Chondrocyte (in vitro differentiated cells): ENCODE measurements around the gene BANP. TPM values are rescaled to one million over a fixed set of nuclear protein-coding genes. Genes with fewer than 3 reads are reported as not detected.

Source experiments
- DNase-seq: peaks from one replicate; pipeline ENCODE4 v3.0.0; 2021; ENCODE audit warnings: mixed read lengths, low spot score
- H3K27ac Mint-ChIP-seq: one replicate; pipeline ENCODE4 v1.8.0; 2021; ENCODE audit warnings: mild to moderate bottlenecking, moderate library complexity, mixed read lengths; ENCODE audit not compliant: unreplicated experiment
- H3K27me3 Mint-ChIP-seq: 2 replicates; pipeline ENCODE4 v1.8.0; 2021; ENCODE audit warnings: low read depth, mixed read lengths
- H3K36me3 Mint-ChIP-seq: 2 replicates; pipeline ENCODE4 v1.8.0; 2021; ENCODE audit warnings: low read depth, mixed read lengths
- H3K4me1 Mint-ChIP-seq: 2 replicates; pipeline ENCODE4 v1.8.0; 2021; ENCODE audit warnings: low read depth, mild to moderate bottlenecking, mixed read lengths
- H3K4me3 Mint-ChIP-seq: one replicate; pipeline ENCODE4 v1.8.0; 2021; ENCODE audit warnings: mild to moderate bottlenecking, moderate library complexity, mixed read lengths; ENCODE audit not compliant: unreplicated experiment
- H3K9me3 Mint-ChIP-seq: 2 replicates; pipeline ENCODE4 v1.8.0; 2021; ENCODE audit warnings: low read depth, mixed read lengths
- total RNA-seq: library from RNA; stranded (reverse); gene quantifications from 3 replicates; pipeline ENCODE4 v1.2.1, GENCODE V29; 2021
- TF ChIP-seq, protein P1 (sequence below): fragments of 200-600 bp; sonication (generic); IDR thresholded peaks from 2 replicates; pipeline ENCODE4 v1.5.0; 2021; ENCODE audit warnings: antibody characterized with exemption, mild to moderate bottlenecking, moderate library complexity

The BANP gene
- total RNA-seq, 1 donor from 2014 or later: 15.0 TPM

DNA sequence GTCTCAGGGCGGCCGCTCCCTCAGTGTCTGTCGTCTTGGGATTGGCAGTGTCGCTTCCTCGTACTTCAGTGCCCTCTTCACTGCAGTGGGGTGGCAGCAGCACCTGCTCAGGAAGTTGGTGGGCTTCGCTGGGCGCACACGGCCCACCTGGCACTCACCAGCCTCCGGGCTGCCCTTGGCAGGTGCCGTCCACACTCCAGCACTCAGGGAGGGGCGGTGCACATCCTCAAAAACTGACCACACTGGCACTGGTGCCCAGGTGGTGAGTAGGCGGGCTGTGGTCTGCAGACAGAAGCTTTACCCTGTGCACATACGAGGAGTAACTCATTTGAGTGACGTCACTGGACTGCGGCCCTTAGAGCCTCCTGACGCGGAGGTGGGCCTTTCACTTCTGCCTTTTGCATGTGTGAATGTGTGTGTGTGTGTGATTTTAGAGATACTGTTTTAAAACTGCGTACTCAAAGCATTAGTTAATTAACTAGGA is 94.6 kb downstream of the BANP start:
- Mint-ChIP-seq H3K27me3 (no peaks in the 10 kb centered on the region), H3K9me3 (no peaks in the 10 kb centered on the region), H3K4me3 (no peak overlapping the region), H3K36me3 (peaks cover 23% of the 10 kb centered on the region), H3K4me1 (peaks cover 5% of the 10 kb centered on the region), H3K27ac (no peak overlapping the region)
- peak; percentile 67 for DNase-seq
- TF ChIP-seq, protein P1, sequence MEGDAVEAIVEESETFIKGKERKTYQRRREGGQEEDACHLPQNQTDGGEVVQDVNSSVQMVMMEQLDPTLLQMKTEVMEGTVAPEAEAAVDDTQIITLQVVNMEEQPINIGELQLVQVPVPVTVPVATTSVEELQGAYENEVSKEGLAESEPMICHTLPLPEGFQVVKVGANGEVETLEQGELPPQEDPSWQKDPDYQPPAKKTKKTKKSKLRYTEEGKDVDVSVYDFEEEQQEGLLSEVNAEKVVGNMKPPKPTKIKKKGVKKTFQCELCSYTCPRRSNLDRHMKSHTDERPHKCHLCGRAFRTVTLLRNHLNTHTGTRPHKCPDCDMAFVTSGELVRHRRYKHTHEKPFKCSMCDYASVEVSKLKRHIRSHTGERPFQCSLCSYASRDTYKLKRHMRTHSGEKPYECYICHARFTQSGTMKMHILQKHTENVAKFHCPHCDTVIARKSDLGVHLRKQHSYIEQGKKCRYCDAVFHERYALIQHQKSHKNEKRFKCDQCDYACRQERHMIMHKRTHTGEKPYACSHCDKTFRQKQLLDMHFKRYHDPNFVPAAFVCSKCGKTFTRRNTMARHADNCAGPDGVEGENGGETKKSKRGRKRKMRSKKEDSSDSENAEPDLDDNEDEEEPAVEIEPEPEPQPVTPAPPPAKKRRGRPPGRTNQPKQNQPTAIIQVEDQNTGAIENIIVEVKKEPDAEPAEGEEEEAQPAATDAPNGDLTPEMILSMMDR: no peak

GRCh38 chr16:88047462-88047861 is 96.2 kb downstream of the BANP start:
- no peaks in the 10 kb centered on the region for H3K9me3 Mint-ChIP-seq
- H3K4me3 Mint-ChIP-seq: no peak overlapping the region
- H3K27me3 Mint-ChIP-seq: no peaks in the 10 kb centered on the region
- peaks cover 5% of the 10 kb centered on the region for H3K4me1 Mint-ChIP-seq
- DNase-seq: peak; percentile 63
- peaks cover 20% of the 10 kb centered on the region for H3K36me3 Mint-ChIP-seq
- TF ChIP-seq, protein P1: no peak
- peak overlapping the region; percentile 29 for H3K27ac Mint-ChIP-seq

DNA sequence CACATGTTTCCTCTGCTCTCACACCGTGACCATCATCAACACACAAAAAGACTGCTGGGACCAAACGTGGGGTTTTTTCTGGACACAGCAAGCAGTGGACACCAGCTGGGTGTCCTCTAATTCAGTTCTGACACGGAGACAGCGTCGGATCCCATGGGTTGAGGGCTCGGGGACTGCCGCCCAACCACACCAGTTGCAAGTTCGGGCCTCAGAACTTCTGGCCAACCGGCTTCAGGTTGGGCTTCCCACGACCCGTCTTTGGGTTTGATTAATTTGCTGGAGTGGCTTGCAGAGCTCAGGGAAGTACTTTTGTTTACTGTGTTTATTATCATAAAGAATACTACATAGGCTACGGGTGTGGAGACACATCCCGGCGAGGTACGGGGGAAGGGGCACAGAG is 97.8 kb downstream of the BANP start:
- Mint-ChIP-seq H3K36me3 (peaks cover 20% of the 10 kb centered on the region), H3K27me3 (no peaks in the 10 kb centered on the region), H3K4me3 (no peak overlapping the region), H3K4me1 (peaks cover 5% of the 10 kb centered on the region), H3K27ac (no peak overlapping the region), H3K9me3 (no peaks in the 10 kb centered on the region)
- TF ChIP-seq, protein P1: no peak
- DNase-seq: no peak

DNA sequence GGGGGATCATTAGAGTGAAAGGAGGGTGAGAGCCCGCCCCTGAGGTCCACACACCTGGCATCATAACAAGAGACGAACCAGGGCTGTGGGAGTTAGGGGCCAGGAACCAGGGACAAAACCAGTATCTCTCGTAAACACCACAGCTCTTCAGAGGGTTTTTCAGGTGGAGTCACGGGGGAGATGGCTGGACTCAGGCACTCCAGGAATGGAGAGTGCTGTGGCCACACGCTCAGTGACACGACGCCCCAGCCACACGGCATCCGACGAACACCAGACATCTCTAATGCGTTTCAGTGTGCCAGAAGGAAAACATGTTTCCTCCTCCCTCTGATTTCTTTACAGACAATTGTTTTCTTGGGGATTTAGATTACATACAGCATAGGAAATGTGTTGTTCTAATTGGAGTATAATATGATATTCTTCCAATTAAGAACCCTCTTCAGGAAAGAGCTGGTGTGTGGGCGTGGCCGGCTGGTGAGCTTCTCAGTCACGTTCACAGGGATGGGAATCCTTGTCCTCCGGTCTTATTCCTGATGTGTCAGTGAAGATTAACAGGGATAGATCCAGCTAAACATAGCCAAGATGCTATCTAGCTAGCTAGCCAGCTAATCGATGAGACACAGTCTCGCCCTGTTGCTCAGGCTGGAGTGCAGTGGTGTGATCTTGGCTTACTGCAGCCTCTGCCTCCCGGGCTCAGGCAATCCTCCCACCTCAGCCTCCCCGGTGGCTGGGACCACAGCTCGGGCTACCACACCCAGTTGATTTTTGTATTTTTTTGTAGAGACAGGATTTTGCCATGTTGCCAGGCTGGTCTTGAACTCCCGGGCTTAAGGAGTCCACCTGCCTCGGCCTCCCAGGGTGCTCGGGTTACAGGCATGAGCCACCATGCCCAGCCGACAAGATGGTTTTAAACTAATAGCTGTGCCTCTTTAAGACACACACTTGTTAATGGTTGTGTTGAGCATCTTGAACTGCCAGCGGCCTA is 98.6 kb downstream of the BANP start:
- Mint-ChIP-seq H3K27me3 (no peaks in the 10 kb centered on the region), H3K4me3 (no peak overlapping the region), H3K9me3 (no peaks in the 10 kb centered on the region), H3K36me3 (peaks cover 20% of the 10 kb centered on the region), H3K27ac (no peak overlapping the region), H3K4me1 (peaks cover 5% of the 10 kb centered on the region)
- peak; percentile 65 for DNase-seq
- TF ChIP-seq, protein P1: no peak

DNA sequence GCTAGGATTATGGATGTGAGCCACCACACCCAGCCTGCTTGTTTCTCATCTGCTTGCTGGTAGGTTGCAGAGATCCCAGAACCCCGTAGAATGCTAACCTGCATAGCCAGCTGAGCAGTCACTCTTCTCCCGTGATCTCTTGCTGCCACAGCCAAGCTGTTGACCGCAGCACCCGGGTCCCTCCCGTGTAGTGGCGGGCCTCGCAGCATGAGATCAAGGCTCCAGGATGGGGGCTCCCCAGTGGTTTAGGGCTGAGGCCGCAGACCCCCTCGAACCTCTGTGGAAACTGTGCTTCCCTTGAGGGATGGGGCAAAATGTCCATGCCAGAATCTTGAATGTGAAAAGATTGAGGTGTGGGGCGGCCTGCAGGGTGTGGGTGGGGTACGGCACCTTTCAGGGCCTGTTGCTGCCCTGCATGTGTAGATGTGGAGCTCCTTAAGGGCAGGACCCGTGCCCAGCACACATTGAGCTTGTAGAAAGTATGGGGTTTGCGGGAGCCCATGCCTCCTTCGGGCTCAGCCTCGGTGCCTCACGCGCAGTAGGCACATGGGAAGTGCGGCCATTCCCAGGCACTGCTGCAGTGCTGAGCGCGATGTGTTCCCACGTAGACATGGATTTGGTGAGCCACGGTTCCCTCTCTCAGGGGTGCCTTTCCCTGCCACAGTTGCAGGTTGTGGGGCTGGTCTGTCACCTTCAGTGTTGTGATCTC is 99.9 kb downstream of the BANP start:
- H3K27ac Mint-ChIP-seq: no peak overlapping the region
- H3K27me3 Mint-ChIP-seq: no peaks in the 10 kb centered on the region
- H3K36me3 Mint-ChIP-seq: peaks cover 20% of the 10 kb centered on the region
- DNase-seq: peak; percentile 79
- H3K4me3 Mint-ChIP-seq: no peak overlapping the region
- TF ChIP-seq, protein P1: no peak
- H3K4me1 Mint-ChIP-seq: peaks cover 5% of the 10 kb centered on the region
- no peaks in the 10 kb centered on the region for H3K9me3 Mint-ChIP-seq
